ENCODE measurements around the gene TRMT5. TPM values are rescaled to one million over a fixed set of nuclear protein-coding genes. Genes with fewer than 3 reads are reported as not detected.

TRMT5 gene
- total RNA-seq, 4 donors from 2014 or later = 4.4 to 29.4 (median 11.5) TPM

- Histone ChIP-seq H3K36me3 (no peaks in the 10 kb centered on the region), H3K27ac (no peak overlapping the region), H3K4me1 (no peaks in the 10 kb centered on the region), H3K4me3 (no peak overlapping the region), H3K9me3 (no peaks in the 10 kb centered on the region), H3K27me3 (no peaks in the 10 kb centered on the region)
- no peak for TF ChIP-seq POLR2A (IDR thresholded peaks at IDR 0.05)
- no peak for TF ChIP-seq CTCF (IDR thresholded peaks at IDR 0.05)
- intact Hi-C loops (cut with DNase I; ENCODE audit: low total_unique reads) = no loop called here
- DNase-seq = no peak
Observed at GRCh38 chr14:60944204-60944603, 36.7 kb downstream of the TRMT5 start.

- H3K27ac ChIP-seq = no peak overlapping the region
- TF ChIP-seq CTCF (IDR thresholded peaks at IDR 0.05) (no peak), POLR2A (IDR thresholded peaks at IDR 0.05) (no peak)
- H3K4me1 ChIP-seq = no peaks in the 10 kb centered on the region
- H3K36me3 ChIP-seq = no peaks in the 10 kb centered on the region
- intact Hi-C loops (cut with DNase I; ENCODE audit: low total_unique reads) = no loop called here
- no peaks in the 10 kb centered on the region for H3K9me3 ChIP-seq
- no peak overlapping the region for H3K4me3 ChIP-seq
- DNase-seq = no peak
- no peaks in the 10 kb centered on the region for H3K27me3 ChIP-seq
Observed at GRCh38 chr14:60943637-60944032, 37.2 kb downstream of the TRMT5 start.

- no peak for TF ChIP-seq POLR2A (IDR thresholded peaks at IDR 0.05)
- TF ChIP-seq CTCF (IDR thresholded peaks at IDR 0.05) = no peak
- H3K36me3 ChIP-seq = no peaks in the 10 kb centered on the region
- intact Hi-C loops (cut with DNase I; ENCODE audit: low total_unique reads) = no loop called here
- DNase-seq = no peak
- H3K4me1 ChIP-seq = no peaks in the 10 kb centered on the region
- no peaks in the 10 kb centered on the region for H3K9me3 ChIP-seq
- H3K4me3 ChIP-seq = no peak overlapping the region
- no peaks in the 10 kb centered on the region for H3K27me3 ChIP-seq
- no peak overlapping the region for H3K27ac ChIP-seq
Observed at GRCh38 chr14:60935319-60935718, 45.6 kb downstream of the TRMT5 start.

- intact Hi-C loops (cut with DNase I; ENCODE audit: low total_unique reads) = no loop called here
- no peak for TF ChIP-seq CTCF (IDR thresholded peaks at IDR 0.05)
- TF ChIP-seq POLR2A (IDR thresholded peaks at IDR 0.05) = no peak
- Histone ChIP-seq H3K27me3 (no peaks in the 10 kb centered on the region), H3K27ac (no peak overlapping the region), H3K9me3 (no peaks in the 10 kb centered on the region), H3K4me3 (no peak overlapping the region), H3K4me1 (no peaks in the 10 kb centered on the region), H3K36me3 (no peaks in the 10 kb centered on the region)
- DNase-seq = no peak
Observed at GRCh38 chr14:60933920-60934655, 46.8 kb downstream of the TRMT5 start.

GRCh38 chr14:60931218-60931617 is 49.7 kb downstream of the TRMT5 start:
- no peak for TF ChIP-seq CTCF (IDR thresholded peaks at IDR 0.05)
- no peak for TF ChIP-seq POLR2A (IDR thresholded peaks at IDR 0.05)
- no peak overlapping the region for H3K4me3 ChIP-seq
- H3K36me3 ChIP-seq = no peaks in the 10 kb centered on the region
- DNase-seq = no peak
- H3K27me3 ChIP-seq = no peaks in the 10 kb centered on the region
- H3K27ac ChIP-seq = no peak overlapping the region
- intact Hi-C loops (cut with DNase I; ENCODE audit: low total_unique reads) = no loop called here
- no peaks in the 10 kb centered on the region for H3K4me1 ChIP-seq
- H3K9me3 ChIP-seq = no peaks in the 10 kb centered on the region

All from uterus (tissue), 4 donors.